Measurements from ENCODE around the gene MRPS18B. TPM values are rescaled to one million over a fixed set of nuclear protein-coding genes. Genes with fewer than 3 reads are reported as not detected.

Gene MRPS18B
- total RNA-seq, 1 experiment from 2014 or later = 69.1 TPM

DNA sequence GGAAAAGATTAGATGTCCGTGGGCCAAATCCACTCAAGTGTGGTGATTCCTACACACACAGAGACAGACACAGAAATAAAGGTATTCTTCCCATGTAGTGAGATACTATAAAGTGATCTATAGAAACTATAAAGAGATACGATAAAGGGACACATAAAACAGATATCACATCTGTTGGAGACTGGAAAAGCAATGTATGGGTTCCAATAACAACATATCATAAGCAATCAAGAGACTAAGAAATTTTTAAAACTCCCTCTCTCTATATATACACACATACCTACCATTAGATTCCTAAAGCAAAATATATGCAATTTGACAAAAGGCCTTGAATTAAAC, 5.8 kb upstream of the MRPS18B start:
- TF ChIP-seq REST (IDR thresholded peaks at IDR 0.05; ENCODE audit: insufficient read depth in 1 of 2, low read depth in 2 of 2, low read length in 1 of 2) (no peak), POLR2AphosphoS5 (IDR thresholded peaks at IDR 0.05; ENCODE audit: low read depth, low read length) (peak; percentile 58)
- TF ChIP-seq, protein P1, sequence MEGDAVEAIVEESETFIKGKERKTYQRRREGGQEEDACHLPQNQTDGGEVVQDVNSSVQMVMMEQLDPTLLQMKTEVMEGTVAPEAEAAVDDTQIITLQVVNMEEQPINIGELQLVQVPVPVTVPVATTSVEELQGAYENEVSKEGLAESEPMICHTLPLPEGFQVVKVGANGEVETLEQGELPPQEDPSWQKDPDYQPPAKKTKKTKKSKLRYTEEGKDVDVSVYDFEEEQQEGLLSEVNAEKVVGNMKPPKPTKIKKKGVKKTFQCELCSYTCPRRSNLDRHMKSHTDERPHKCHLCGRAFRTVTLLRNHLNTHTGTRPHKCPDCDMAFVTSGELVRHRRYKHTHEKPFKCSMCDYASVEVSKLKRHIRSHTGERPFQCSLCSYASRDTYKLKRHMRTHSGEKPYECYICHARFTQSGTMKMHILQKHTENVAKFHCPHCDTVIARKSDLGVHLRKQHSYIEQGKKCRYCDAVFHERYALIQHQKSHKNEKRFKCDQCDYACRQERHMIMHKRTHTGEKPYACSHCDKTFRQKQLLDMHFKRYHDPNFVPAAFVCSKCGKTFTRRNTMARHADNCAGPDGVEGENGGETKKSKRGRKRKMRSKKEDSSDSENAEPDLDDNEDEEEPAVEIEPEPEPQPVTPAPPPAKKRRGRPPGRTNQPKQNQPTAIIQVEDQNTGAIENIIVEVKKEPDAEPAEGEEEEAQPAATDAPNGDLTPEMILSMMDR (IDR thresholded peaks at IDR 0.05) = no peak
- ChIA-PET CTCF (no interaction called here), POLR2A (interaction anchor here (1.5 kb wide), 1 partner anchor 11 kb away, joined by 4 read pairs; no protein-coding TSS in a partner anchor)
- peaks cover 32% of the 10 kb centered on the region for H3K4me1 ChIP-seq (ENCODE audit: control insufficient read depth, insufficient read depth, low read length)
- H3K27ac ChIP-seq (ENCODE audit: low read length) = no peak overlapping the region
- H3K27me3 ChIP-seq (ENCODE audit: control insufficient read depth, insufficient read depth, low read length) = no peaks in the 10 kb centered on the region
- no peak for DNase-seq (ENCODE audit: low read depth, low spot score)
- in situ Hi-C loops (cut with HindIII; ENCODE audit: low pct_unique_long_range_greater_than_20kb, low sequenced_read_pairs) (no loop called here), intact Hi-C loops (cut with micrococcal nuclease; ENCODE audit: unreplicated experiment) (no loop called here)
- no peaks in the 10 kb centered on the region for H3K9me3 ChIP-seq (ENCODE audit: control insufficient read depth, insufficient read depth, low read depth, low read length)
- H3K4me3 ChIP-seq (ENCODE audit: low read depth in 2 of 2, low read length in 2 of 2) = no peak overlapping the region
- H3K36me3 ChIP-seq (ENCODE audit: control insufficient read depth, insufficient read depth, low read length) = peaks cover 28% of the 10 kb centered on the region
- no peak for ATAC-seq
- BruUV-seq (replicated peaks) = no TSS peak

- Histone ChIP-seq H3K4me1 (ENCODE audit: control insufficient read depth, insufficient read depth, low read length) (peaks cover 32% of the 10 kb centered on the region), H3K36me3 (ENCODE audit: control insufficient read depth, insufficient read depth, low read length) (peaks cover 26% of the 10 kb centered on the region), H3K27me3 (ENCODE audit: control insufficient read depth, insufficient read depth, low read length) (no peaks in the 10 kb centered on the region), H3K4me3 (ENCODE audit: low read depth in 2 of 2, low read length in 2 of 2) (no peak overlapping the region), H3K9me3 (ENCODE audit: control insufficient read depth, insufficient read depth, low read depth, low read length) (no peaks in the 10 kb centered on the region), H3K27ac (ENCODE audit: low read length) (no peak overlapping the region)
- in situ Hi-C loops (cut with HindIII; ENCODE audit: low pct_unique_long_range_greater_than_20kb, low sequenced_read_pairs) = no loop called here
- ChIA-PET POLR2A (interaction anchor here (1.5 kb wide), 2 partner anchors 11 to 14 kb away, joined by 4 to 8 read pairs; no protein-coding TSS in a partner anchor), CTCF (interaction anchor here (0.9 kb wide), 1 partner anchor 131 kb away, joined by 5 read pairs; no protein-coding TSS in a partner anchor)
- TF ChIP-seq POLR2AphosphoS5 (IDR thresholded peaks at IDR 0.05; ENCODE audit: low read depth, low read length) (peak; percentile 38; the same call in 1 of the 2 replicates), REST (IDR thresholded peaks at IDR 0.05; ENCODE audit: insufficient read depth in 1 of 2, low read depth in 2 of 2, low read length in 1 of 2) (no peak)
- TF ChIP-seq, protein P1 (IDR thresholded peaks at IDR 0.05) = peak; percentile 55; the same call in 1 of the 2 replicates
- no peak for ATAC-seq
- no peak for DNase-seq (ENCODE audit: low read depth, low spot score)
- no TSS peak for BruUV-seq (replicated peaks)
- intact Hi-C loops (cut with micrococcal nuclease; ENCODE audit: unreplicated experiment) = no loop called here
These were observed 5.4 kb upstream of the MRPS18B start for GRCh38 chr6:30612213-30612612.
